GM13977 (cell line): ENCODE results near the gene C3orf20.

Source experiments
- DNase-seq: peaks from one replicate; pipeline ENCODE4 v3.0.0; 2012; ENCODE audit warnings: low spot score
- CTCF ChIP-seq: IDR thresholded peaks from 2 replicates; pipeline ENCODE4 v1.5.1; 2012; ENCODE audit warnings: mild to moderate bottlenecking, control low read depth; ENCODE audit not compliant: insufficient read depth; ENCODE audit errors: extremely low read depth, missing control alignments
- in situ Hi-C: fragments of 300-500 bp; cut with MboI; formaldehyde crosslinking; loops from one replicate; pipeline ENCODE4 v1.12.0; 2022; ENCODE audit warnings: low sequenced_read_pairs, low pct_unique_long_range_greater_than_20kb, mixed read lengths, inconsistent platforms; ENCODE audit not compliant: unreplicated experiment

C3orf20 gene

GRCh38 chr3:14640157-14640562 is 34.8 kb upstream of the C3orf20 start:
- no peak for DNase-seq
- in situ Hi-C loops: no loop called here
- TF ChIP-seq CTCF: no peak

- in situ Hi-C loops: no loop called here
- no peak for TF ChIP-seq CTCF
- DNase-seq: no peak
Observed at GRCh38 chr3:14640734-14641133, 34.2 kb upstream of the C3orf20 start.

GRCh38 chr3:14641346-14641745 is 33.6 kb upstream of the C3orf20 start:
- in situ Hi-C loops: no loop called here
- no peak for TF ChIP-seq CTCF
- DNase-seq: no peak

- DNase-seq: no peak
- in situ Hi-C loops: no loop called here
- TF ChIP-seq CTCF: no peak
Observed at GRCh38 chr3:14645453-14645852, 29.5 kb upstream of the C3orf20 start.

- no peak for DNase-seq
- no peak for TF ChIP-seq CTCF
- in situ Hi-C loops: no loop called here
Observed at GRCh38 chr3:14646131-14646573, 28.8 kb upstream of the C3orf20 start.

GRCh38 chr3:14646589-14647413 is 28.1 kb upstream of the C3orf20 start:
- DNase-seq: no peak
- no peak for TF ChIP-seq CTCF
- in situ Hi-C loops: no loop called here
